NB4 (cell line): ENCODE results near the gene GATD1.
"Not testable (repeated sequence)": the region's sequence is repeated elsewhere in the genome, so short reads cannot be mapped to it uniquely, and the experiment has no call there.

Experiments
- MYC ChIP-seq: IDR thresholded peaks from 2 replicates; pipeline ENCODE4 v1.6.1; 2011; ENCODE audit warnings: low read depth, low read length
- POLR2A ChIP-seq: IDR thresholded peaks from 2 replicates; pipeline ENCODE4 v1.6.1; 2011; ENCODE audit warnings: mild to moderate bottlenecking; ENCODE audit not compliant: insufficient read length; ENCODE audit errors: extremely low read depth
- TF ChIP-seq, protein P1 (sequence below): IDR thresholded peaks from one replicate; pipeline ENCODE4 v1.5.1; 2012; ENCODE audit warnings: low read depth, low read length

DNA sequence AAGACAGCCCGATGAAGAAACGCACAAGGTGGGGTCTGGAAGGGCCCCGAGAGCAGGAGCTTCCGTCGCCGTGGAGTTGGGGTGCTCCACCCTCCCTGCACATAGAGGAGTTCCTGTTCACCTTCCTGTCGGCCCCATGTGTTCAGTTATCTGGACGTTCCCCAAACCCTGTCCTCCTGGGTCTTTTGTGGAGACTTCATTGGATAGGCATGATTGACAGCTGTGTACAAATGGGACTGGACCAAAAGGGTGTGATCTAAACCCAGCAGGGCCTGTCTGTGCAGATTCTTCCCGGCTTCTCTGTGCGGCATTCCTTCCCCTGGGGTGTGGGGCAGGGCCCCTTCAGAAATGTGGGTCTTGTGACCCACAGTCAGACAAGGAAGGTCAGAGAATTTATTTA, 39.4 kb downstream of the GATD1 start:
- TF ChIP-seq, protein P1, sequence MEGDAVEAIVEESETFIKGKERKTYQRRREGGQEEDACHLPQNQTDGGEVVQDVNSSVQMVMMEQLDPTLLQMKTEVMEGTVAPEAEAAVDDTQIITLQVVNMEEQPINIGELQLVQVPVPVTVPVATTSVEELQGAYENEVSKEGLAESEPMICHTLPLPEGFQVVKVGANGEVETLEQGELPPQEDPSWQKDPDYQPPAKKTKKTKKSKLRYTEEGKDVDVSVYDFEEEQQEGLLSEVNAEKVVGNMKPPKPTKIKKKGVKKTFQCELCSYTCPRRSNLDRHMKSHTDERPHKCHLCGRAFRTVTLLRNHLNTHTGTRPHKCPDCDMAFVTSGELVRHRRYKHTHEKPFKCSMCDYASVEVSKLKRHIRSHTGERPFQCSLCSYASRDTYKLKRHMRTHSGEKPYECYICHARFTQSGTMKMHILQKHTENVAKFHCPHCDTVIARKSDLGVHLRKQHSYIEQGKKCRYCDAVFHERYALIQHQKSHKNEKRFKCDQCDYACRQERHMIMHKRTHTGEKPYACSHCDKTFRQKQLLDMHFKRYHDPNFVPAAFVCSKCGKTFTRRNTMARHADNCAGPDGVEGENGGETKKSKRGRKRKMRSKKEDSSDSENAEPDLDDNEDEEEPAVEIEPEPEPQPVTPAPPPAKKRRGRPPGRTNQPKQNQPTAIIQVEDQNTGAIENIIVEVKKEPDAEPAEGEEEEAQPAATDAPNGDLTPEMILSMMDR, result not testable (repeated sequence)
- not testable (repeated sequence) for TF ChIP-seq POLR2A, MYC
